ENCODE measurements around the gene GPRC5C.

DNA sequence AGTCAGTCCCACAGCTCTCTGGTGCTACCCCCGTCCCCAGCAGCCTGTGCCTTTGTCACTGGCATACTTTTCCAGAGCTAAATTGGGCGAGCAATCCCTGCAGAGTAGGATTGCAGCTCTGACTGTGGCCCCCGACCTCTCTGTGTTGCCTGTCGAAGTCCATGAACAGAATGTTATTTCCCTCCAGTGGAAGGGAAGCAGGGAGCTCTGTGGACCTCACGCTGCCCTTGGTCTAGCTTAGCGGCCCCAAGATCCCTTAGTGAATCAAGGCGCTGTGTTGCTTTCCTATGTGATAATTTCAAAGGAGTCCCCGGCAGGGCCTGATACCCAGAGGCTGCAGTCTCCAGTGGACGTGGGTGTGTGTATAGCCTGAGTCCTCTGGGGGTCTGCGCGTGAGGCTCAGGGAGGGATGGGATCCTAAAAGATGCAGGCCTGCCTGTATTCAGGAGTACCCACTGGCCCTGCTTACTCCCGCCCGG lies 19.1 kb downstream of the GPRC5C start:
- TF ChIP-seq, protein P1, sequence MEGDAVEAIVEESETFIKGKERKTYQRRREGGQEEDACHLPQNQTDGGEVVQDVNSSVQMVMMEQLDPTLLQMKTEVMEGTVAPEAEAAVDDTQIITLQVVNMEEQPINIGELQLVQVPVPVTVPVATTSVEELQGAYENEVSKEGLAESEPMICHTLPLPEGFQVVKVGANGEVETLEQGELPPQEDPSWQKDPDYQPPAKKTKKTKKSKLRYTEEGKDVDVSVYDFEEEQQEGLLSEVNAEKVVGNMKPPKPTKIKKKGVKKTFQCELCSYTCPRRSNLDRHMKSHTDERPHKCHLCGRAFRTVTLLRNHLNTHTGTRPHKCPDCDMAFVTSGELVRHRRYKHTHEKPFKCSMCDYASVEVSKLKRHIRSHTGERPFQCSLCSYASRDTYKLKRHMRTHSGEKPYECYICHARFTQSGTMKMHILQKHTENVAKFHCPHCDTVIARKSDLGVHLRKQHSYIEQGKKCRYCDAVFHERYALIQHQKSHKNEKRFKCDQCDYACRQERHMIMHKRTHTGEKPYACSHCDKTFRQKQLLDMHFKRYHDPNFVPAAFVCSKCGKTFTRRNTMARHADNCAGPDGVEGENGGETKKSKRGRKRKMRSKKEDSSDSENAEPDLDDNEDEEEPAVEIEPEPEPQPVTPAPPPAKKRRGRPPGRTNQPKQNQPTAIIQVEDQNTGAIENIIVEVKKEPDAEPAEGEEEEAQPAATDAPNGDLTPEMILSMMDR (IDR thresholded peaks at IDR 0.05) = no peak
- no peak for TF ChIP-seq POLR2A (IDR thresholded peaks at IDR 0.05)
